ENCODE results near the gene VPS37B. TPM values are rescaled to one million over a fixed set of nuclear protein-coding genes. Genes with fewer than 3 reads are reported as not detected.
"Not testable (repeated sequence)": the region's sequence is repeated elsewhere in the genome, so short reads cannot be mapped to it uniquely, and the experiment has no call there.

Gene VPS37B
- 10 to 100 TPM; 11.9 to 20.3 (median 18.4) TPM for total RNA-seq

GRCh38 chr12:122895704-122896636 lies at the start of gene VPS37B:
Gene VPS37B (minus strand): TSS chr12:122896124. CDS start chr12:122896062, 62 bp downstream.
- DNase-seq: peak; percentile 88
- Mint-ChIP-seq H3K9me3 (peaks cover 6% of the 10 kb centered on the region), H3K27me3 (ENCODE audit: low read depth) (no peaks in the 10 kb centered on the region), H3K4me1 (ENCODE audit: low read depth) (peaks cover 90% of the 10 kb centered on the region), H3K4me3 (peak within 1 kb of the TSS; percentile 92), H3K36me3 (ENCODE audit: insufficient read depth) (peaks cover 5% of the 10 kb centered on the region)
- peak; percentile 60 to 63 for ATAC-seq

- Mint-ChIP-seq H3K36me3 (ENCODE audit: insufficient read depth) (no peaks in the 10 kb centered on the region), H3K4me1 (ENCODE audit: low read depth) (peaks cover 33% of the 10 kb centered on the region), H3K9me3 (no peaks in the 10 kb centered on the region), H3K27me3 (ENCODE audit: low read depth) (no peaks in the 10 kb centered on the region), H3K4me3 (no peak overlapping the region)
- DNase-seq: no peak
- no peak for ATAC-seq
Observed at GRCh38 chr12:122944605-122945592, 49.0 kb upstream of the VPS37B start.

- DNase-seq: no peak
Observed at GRCh38 chr12:122943196-122943595, 47.3 kb upstream of the VPS37B start.

GRCh38 chr12:122942637-122943036 lies 46.7 kb upstream of the VPS37B start:
- DNase-seq (no peak), ATAC-seq (no peak)
- no peaks in the 10 kb centered on the region for H3K27me3 Mint-ChIP-seq (ENCODE audit: low read depth)
- H3K9me3 Mint-ChIP-seq: no peaks in the 10 kb centered on the region
- no peaks in the 10 kb centered on the region for H3K36me3 Mint-ChIP-seq (ENCODE audit: insufficient read depth)
- peaks cover 28% of the 10 kb centered on the region for H3K4me1 Mint-ChIP-seq (ENCODE audit: low read depth)
- no peak overlapping the region for H3K4me3 Mint-ChIP-seq

More at GRCh38 chr12:122943196-122943595, 47.3 kb upstream of the VPS37B start:
- ATAC-seq: no peak
- no peaks in the 10 kb centered on the region for H3K36me3 Mint-ChIP-seq (ENCODE audit: insufficient read depth)
- no peaks in the 10 kb centered on the region for H3K27me3 Mint-ChIP-seq (ENCODE audit: low read depth)
- H3K4me3 Mint-ChIP-seq: no peak overlapping the region
- H3K9me3 Mint-ChIP-seq: no peaks in the 10 kb centered on the region
- H3K4me1 Mint-ChIP-seq (ENCODE audit: low read depth): peaks cover 32% of the 10 kb centered on the region

GRCh38 chr12:122941351-122941750 lies 45.4 kb upstream of the VPS37B start:
- not testable (repeated sequence) for H3K4me3 Mint-ChIP-seq; H3K36me3 Mint-ChIP-seq (ENCODE audit: insufficient read depth); H3K27me3 Mint-ChIP-seq (ENCODE audit: low read depth); DNase-seq; H3K9me3 Mint-ChIP-seq; ATAC-seq
- peaks cover 15% of the 10 kb centered on the region for H3K4me1 Mint-ChIP-seq (ENCODE audit: low read depth)

- no peak for DNase-seq
- Mint-ChIP-seq H3K4me3 (no peak overlapping the region), H3K27me3 (ENCODE audit: low read depth) (no peaks in the 10 kb centered on the region), H3K9me3 (no peaks in the 10 kb centered on the region), H3K4me1 (ENCODE audit: low read depth) (peaks cover 11% of the 10 kb centered on the region), H3K36me3 (ENCODE audit: insufficient read depth) (no peaks in the 10 kb centered on the region)
- no peak for ATAC-seq
Observed at GRCh38 chr12:122939125-122939524, 43.2 kb upstream of the VPS37B start.

GRCh38 chr12:122937622-122938091 lies 41.7 kb upstream of the VPS37B start:
- Mint-ChIP-seq H3K27me3 (ENCODE audit: low read depth) (no peaks in the 10 kb centered on the region), H3K4me1 (ENCODE audit: low read depth) (peaks cover under 1% of the 10 kb centered on the region), H3K36me3 (ENCODE audit: insufficient read depth) (no peaks in the 10 kb centered on the region), H3K4me3 (no peak overlapping the region), H3K9me3 (no peaks in the 10 kb centered on the region)
- no peak for ATAC-seq
- no peak for DNase-seq

GRCh38 chr12:122935318-122935717 lies 39.4 kb upstream of the VPS37B start:
- Mint-ChIP-seq H3K36me3 (ENCODE audit: insufficient read depth) (no peaks in the 10 kb centered on the region), H3K4me1 (ENCODE audit: low read depth) (no peaks in the 10 kb centered on the region), H3K4me3 (no peak overlapping the region), H3K9me3 (no peaks in the 10 kb centered on the region), H3K27me3 (ENCODE audit: low read depth) (no peaks in the 10 kb centered on the region)
- DNase-seq (no peak), ATAC-seq (no peak)

GRCh38 chr12:122934722-122935121 lies 38.8 kb upstream of the VPS37B start:
- no peaks in the 10 kb centered on the region for H3K27me3 Mint-ChIP-seq (ENCODE audit: low read depth)
- DNase-seq (no peak), ATAC-seq (no peak)
- no peaks in the 10 kb centered on the region for H3K4me1 Mint-ChIP-seq (ENCODE audit: low read depth)
- no peaks in the 10 kb centered on the region for H3K36me3 Mint-ChIP-seq (ENCODE audit: insufficient read depth)
- no peaks in the 10 kb centered on the region for H3K9me3 Mint-ChIP-seq
- H3K4me3 Mint-ChIP-seq: no peak overlapping the region

GRCh38 chr12:122932207-122932606 lies 36.3 kb upstream of the VPS37B start:
- Mint-ChIP-seq H3K4me1 (ENCODE audit: low read depth) (peaks cover 2% of the 10 kb centered on the region), H3K27me3 (ENCODE audit: low read depth) (no peaks in the 10 kb centered on the region), H3K4me3 (no peak overlapping the region), H3K9me3 (no peaks in the 10 kb centered on the region), H3K36me3 (ENCODE audit: insufficient read depth) (no peaks in the 10 kb centered on the region)
- ATAC-seq: no peak
- DNase-seq: no peak

- Mint-ChIP-seq H3K4me1 (ENCODE audit: low read depth) (peaks cover 2% of the 10 kb centered on the region), H3K4me3 (no peak overlapping the region), H3K9me3 (no peaks in the 10 kb centered on the region), H3K27me3 (ENCODE audit: low read depth) (no peaks in the 10 kb centered on the region), H3K36me3 (ENCODE audit: insufficient read depth) (no peaks in the 10 kb centered on the region)
- ATAC-seq (no peak), DNase-seq (no peak)
Observed at GRCh38 chr12:122929812-122930211, 33.9 kb upstream of the VPS37B start.

- DNase-seq: no peak
- H3K4me1 Mint-ChIP-seq (ENCODE audit: low read depth): peaks cover 2% of the 10 kb centered on the region
Observed at GRCh38 chr12:122929148-122929538, 33.2 kb upstream of the VPS37B start.

GRCh38 chr12:122928404-122929147 lies 32.7 kb upstream of the VPS37B start:
- Mint-ChIP-seq H3K9me3 (no peaks in the 10 kb centered on the region), H3K4me1 (ENCODE audit: low read depth) (peaks cover 2% of the 10 kb centered on the region), H3K36me3 (ENCODE audit: insufficient read depth) (no peaks in the 10 kb centered on the region), H3K4me3 (no peak overlapping the region), H3K27me3 (ENCODE audit: low read depth) (no peaks in the 10 kb centered on the region)
- ATAC-seq (no peak), DNase-seq (no peak)

More at GRCh38 chr12:122929148-122929538, 33.2 kb upstream of the VPS37B start:
- Mint-ChIP-seq H3K4me3 (no peak overlapping the region), H3K27me3 (ENCODE audit: low read depth) (no peaks in the 10 kb centered on the region), H3K36me3 (ENCODE audit: insufficient read depth) (no peaks in the 10 kb centered on the region), H3K9me3 (no peaks in the 10 kb centered on the region)
- ATAC-seq: no peak

All from activated T-cell treated with anti-CD3 and anti-CD28 coated beads, Interleukin-2, amount 50 U/mL, for 4 hours (primary cell).